Neural progenitor cell (in vitro differentiated cells): ENCODE results near the gene KRT6B.

Source experiments
- CTCF ChIP-seq: fragments of 200-600 bp; sonication (generic); IDR thresholded peaks from 2 replicates; pipeline ENCODE4 v1.5.1; 2017; ENCODE audit warnings: antibody characterized with exemption, mild to moderate bottlenecking
- EZH2 ChIP-seq: fragments of 200-600 bp; sonication (generic); IDR thresholded peaks from 2 replicates; pipeline ENCODE4 v1.6.1; 2017; ENCODE audit warnings: antibody characterized with exemption, mild to moderate bottlenecking, moderate library complexity
- EZH2phosphoT487 ChIP-seq: fragments of 200-600 bp; sonication (generic); IDR thresholded peaks from 2 replicates; pipeline ENCODE4 v1.6.1; 2017; ENCODE audit warnings: antibody characterized with exemption

- no peak for TF ChIP-seq CTCF
- TF ChIP-seq EZH2, result no peak
- TF ChIP-seq EZH2phosphoT487, result no peak
Measured at GRCh38 chr12:52399756-52400155, 52.2 kb downstream of the KRT6B start.
